Measurements from ENCODE around the gene OR6J1.

DNA sequence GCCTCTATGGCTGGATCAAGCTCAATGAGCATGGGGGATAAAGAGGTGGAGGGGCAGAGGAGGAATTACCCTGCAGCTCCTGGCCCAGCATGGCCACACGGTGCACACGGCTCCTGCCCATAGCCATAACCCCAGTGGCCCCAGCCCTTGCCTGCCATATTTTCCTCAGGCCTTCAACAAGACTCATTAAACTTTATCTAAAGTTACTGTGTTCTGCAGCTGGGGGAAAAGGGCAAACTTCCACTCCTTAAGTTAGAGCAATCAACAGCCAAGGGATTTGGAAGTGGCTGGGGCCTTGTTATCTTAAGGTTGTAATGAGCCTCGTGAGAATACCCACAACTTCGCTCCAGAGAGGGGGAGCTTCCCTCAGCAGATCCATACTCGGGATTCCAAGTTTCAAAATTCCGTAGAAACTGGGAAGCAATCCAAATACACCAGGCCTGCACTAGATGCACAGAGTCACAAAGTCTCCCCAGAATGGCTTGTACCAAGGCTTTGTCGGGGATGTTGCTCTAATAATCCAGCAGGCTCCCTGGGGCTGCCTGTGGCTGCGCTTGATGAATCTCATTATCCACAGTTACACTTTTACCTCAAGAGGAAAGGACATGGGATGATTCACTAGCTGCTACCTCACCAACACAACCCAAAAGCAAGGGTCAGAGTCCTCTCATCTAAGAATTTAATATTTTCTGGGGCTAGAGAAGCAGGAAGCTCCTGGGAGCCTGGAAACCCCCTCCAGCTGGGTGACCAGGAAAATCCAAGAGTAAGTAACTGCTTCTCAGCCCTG, 13.0 kb upstream of the OR6J1 start:
- no peak for TF ChIP-seq EZH2 (IDR thresholded peaks at IDR 0.05; ENCODE audit: insufficient read depth, poor library complexity, severe bottlenecking)
- no peak for TF ChIP-seq EZH2phosphoT487 (IDR thresholded peaks at IDR 0.05; ENCODE audit: insufficient read depth, low read depth)
